ENCODE data around the gene MOK.
"Not testable (repeated sequence)": the region's sequence is repeated elsewhere in the genome, so short reads cannot be mapped to it uniquely, and the experiment has no call there.

Gene MOK

GRCh38 chr14:102321456-102322422 is 16.8 kb upstream of the MOK start:
- DNase-seq (ENCODE audit: low spot score): no peak

DNA sequence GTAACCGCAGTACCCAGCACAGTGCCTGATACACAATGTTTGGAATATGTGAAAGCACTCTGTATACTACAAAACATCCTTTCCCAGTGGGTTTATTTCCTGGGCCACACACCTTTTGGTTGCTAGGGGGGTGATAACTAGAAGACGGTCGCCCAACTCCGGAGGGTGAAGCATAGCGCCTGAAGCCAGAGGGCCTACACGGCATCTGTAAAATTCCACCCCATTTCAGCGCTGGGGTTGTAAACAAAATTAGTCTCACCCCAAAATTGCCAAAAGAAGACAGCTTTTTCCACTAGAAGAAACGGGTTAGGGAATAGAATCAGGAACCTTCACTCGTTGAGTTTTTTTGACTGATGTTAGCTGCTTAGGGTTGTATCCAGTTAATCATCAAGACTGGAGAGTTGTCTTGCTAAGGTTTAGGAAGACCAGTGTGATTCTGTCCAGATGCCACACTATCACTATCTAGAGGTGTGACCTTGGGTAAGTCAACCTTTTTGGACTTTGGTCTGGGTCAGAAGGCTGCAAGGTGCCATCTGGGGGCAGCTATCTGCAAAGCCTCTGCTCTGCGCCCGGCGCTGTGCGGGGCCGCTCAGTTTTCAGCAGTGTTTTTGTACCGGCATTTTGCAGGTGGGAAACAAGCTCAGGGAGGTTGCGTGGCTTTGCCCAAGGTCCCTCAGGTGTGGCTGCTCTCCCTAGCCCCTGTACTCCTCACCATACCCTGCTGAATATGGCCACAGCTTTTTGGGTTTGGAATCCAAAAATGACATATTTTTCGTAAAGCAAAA is 15.9 kb upstream of the MOK start:
- no peak for DNase-seq (ENCODE audit: low spot score)

DNA sequence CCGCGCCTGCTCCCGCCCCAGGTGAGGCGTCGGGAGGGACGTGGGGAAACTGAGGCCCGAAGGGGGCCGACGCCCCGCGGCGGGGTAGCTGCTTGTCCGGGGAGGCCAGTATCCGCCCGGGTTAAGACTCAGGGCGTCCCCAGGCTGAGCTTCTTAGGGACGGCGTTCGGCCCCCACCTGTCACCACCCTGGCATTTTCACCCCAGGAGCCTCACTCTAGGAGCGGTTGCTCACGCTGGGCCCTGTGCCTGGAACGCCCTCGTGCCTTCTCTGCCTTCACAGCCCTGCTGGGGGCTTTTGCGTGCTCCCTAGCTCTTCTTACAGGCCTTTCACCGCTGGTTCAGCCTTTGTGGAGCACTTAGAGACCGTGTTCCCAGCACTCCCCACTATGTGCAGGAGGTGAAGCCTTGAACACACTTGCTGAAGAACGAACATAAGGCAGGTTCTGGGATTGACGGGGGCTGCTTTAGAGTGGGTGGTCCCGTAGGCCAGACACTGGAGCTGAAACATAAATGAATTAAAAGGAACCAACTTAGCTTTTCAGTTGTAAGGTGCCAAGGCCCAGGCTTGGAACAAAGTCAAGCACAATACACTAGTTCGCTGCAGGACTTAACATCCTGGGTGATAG is 15.2 kb upstream of the MOK start:
- DNase-seq (ENCODE audit: low spot score): peak; percentile 41

GRCh38 chr14:102319351-102320032 is 14.5 kb upstream of the MOK start, which contains the start of gene ZNF839:
Gene ZNF839 (plus strand): TSS chr14:102319746. CDS start chr14:102319766, 20 bp downstream.
- peak; percentile 89 for DNase-seq (ENCODE audit: low spot score)

DNA sequence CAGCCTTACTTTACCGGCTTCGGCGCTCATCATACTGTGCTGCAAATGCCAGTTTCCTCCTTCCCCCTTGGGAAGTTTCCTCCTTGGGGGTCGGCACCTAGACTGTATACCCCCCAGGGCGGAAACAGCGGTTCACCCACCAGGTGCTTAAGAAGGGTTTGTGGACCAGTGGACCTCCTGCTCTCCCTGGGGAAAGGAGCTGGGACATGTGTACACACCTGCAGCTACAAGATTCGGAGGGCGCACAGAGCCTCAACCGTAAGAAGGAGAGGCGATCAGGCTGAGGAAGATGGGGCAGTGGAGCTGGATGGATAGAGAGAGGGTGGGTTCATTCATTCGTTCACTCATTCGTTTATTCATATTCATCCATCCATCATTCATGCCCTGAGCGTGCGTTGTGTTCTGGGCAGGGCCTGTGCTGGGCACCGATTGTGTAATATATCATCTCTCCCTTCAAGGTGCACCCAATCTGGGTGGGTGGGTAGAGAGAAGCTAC is 13.9 kb upstream of the MOK start:
- DNase-seq (ENCODE audit: low spot score): no peak

DNA sequence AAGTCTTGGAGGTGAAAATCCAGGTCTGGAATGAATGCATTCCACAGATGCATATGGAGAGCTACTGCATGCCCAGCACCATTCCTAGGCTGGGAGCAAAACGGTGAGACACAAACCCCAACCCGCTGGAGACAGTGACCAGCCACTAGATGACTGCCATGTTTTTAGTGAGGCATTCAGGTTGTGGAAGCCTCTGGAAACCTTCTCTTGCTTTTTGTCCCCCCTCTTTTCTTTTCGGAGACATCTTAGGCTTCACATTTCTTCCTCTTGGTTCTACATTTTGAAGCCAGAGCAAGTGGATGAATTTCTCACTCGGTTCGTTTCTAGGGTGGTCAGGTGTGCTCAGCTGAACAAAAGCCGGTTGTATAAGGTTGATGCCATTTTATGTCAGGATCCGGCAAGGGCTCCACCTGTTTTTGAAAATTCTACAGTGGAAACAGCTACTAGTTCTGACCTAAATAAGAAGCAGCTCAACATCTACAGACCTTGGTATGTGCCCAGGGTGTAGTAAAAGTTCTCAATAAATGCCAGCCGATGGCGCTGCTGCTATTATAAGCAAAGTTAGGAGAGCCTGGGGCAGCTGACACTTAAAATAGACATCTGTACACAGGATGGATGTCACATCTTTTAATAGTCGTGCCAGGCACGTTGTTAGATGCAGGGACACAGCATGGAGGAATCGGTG is 12.7 kb upstream of the MOK start:
- DNase-seq (ENCODE audit: low spot score): peak; percentile 81

GRCh38 chr14:102316743-102317563 is 12.0 kb upstream of the MOK start:
- DNase-seq (ENCODE audit: low spot score): peak; percentile 94

DNA sequence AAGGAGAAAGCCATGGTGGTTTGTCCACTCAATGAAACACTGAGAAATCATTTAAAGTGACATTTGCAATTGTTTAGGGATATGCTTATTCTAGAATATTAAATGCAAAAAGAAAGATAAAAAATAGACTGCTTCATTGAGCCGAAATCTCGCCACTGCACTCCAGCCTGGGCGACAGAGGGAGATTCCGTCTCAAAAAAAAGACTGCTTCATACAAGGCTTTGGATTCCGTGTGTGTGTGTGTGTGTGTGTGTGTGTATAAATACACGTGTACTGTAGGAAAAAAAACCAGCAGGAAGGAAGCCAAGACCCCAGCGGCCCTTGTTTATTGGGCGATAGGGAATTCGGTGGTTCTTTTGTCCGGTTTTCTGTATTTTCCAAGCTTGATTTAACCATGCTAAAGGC is 11.4 kb upstream of the MOK start:
- no peak for DNase-seq (ENCODE audit: low spot score)

- peak; percentile 36 for DNase-seq (ENCODE audit: low spot score)
Measured at GRCh38 chr14:102315121-102315520, 10.2 kb upstream of the MOK start.

- peak; percentile 82 for DNase-seq (ENCODE audit: low spot score)
Measured at GRCh38 chr14:102314242-102315011, 9.5 kb upstream of the MOK start.

DNA sequence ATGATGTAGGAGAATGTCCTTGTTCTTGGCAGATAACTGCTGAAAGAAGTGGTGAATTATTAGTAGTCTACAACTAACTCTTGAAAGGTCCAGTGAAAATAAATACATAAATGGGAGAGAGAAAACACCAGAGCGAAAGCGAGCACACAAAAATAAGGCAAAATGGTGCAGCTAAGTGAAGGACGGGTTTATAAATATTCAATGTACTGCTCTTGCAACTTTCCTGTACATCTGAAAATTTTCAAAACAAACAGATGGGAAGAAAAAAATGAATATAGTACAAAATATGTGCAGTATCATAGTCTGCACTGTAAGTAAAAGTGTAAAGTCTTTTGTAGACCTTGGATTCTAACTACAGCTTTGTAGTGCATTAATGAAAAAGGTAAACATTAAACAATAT is 1.3 kb downstream of the MOK start:
- DNase-seq (ENCODE audit: low spot score): no peak

DNA sequence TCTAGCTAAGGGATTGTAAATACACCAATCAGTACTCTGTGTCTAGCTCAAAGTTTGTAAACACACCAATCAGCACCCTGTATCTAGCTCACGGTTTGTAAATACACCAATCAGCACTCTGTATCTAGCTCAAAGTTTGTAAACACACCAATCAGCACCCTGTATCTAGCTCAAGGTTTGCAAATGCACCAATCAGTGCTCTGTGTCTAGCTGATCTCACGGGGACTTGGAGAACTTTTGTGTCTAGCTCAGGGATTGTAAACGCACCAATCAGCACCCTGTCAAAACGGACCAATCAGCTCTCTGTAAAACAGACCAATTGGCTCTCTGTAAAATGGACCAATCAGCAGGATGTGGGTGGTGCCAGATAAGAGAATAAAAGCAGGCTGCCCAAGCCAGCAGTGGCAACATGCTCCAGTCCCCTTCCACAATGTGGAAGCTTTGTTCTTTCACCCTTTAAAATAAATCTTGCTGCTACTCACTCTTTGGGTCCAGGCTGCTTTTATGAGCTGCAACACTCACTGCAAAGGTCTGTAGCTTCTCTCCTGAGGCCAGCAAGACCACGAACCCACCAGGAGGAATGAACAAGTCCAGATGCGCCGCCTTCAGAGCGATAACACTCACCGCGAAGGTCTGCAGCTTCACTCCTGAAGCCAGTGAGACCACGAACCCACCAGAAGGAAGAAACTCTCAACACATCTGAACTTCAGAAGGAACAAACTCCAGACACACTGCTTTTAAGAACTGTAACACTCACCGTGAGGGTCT is 6.5 kb downstream of the MOK start:
- not testable (repeated sequence) for DNase-seq (ENCODE audit: low spot score)

- no peak for DNase-seq (ENCODE audit: low spot score)
Measured at GRCh38 chr14:102297436-102298170, 7.4 kb downstream of the MOK start.

GRCh38 chr14:102295270-102295669 is 9.7 kb downstream of the MOK start:
- no peak for DNase-seq (ENCODE audit: low spot score)

GRCh38 chr14:102293781-102294180 is 11.2 kb downstream of the MOK start:
- no peak for DNase-seq (ENCODE audit: low spot score)

DNA sequence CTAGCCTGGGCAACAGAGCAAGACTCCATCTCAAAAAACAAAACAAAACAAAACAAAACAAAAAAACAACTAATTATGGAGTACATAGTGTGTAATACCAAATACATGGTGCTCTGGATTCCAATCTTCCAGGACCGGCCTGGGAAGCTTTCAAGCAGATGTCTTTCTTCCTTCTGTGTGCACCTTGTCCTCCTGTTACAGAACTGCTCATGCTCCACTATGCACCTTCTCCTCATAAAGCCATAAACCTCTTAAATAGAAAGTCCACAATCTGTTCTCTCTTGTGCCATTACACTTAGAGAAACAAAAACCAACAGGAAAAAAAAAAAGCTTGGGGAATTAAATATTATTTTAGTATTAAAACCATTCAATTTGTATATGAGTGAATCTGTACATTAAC is 12.5 kb downstream of the MOK start:
- no peak for DNase-seq (ENCODE audit: low spot score)

DNA sequence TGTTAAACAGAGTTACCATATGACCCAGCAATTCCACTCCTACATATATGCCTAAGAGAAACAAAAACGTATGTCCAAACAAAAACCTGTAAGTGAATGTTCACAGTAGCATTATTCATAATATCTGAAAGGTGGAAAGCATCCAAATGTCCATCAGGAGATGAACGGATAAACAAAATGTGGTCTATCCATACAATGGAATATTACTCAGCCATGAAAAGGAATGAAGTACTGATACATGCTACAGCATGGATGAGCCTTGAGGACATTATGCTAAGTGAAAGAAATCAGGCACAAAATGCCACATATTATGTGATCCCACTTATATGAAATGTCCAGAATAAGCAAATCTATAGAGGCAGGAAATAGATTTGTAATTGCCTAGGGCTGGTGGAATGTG is 16.8 kb downstream of the MOK start:
- DNase-seq (ENCODE audit: low spot score): no peak

DNA sequence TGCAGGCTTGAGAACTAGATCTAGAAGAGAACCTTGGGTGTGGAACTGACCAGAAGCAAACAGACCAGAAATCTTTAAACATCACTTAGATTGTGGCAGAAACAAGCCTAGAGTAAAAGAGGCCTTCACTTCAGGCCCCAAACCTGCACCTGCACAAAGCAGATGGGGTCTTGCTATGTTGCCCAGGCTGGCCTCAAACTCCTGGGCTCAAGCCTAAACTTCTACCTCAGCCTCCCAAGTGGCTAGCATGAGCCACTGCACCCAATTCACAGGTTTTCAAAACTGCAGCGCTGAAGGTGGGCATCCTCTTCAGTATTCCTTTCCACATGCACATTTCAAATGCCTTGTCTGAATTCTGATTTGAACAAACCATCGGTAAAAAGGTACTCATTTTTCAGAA is 19.9 kb downstream of the MOK start:
- DNase-seq (ENCODE audit: low spot score): no peak
